T-helper 2 cell treated with Interferon-gamma antibody and Interleukin-4, amounts not matched to agents 100 ng/mL and 5 ng/mL, for 36 hours (primary cell): ENCODE measurements around the gene PLA2G2E. TPM values are rescaled to one million over a fixed set of nuclear protein-coding genes. Genes with fewer than 3 reads are reported as not detected.
"Not testable (repeated sequence)": the region's sequence is repeated elsewhere in the genome, so short reads cannot be mapped to it uniquely, and the experiment has no call there.

Source experiments
- intact Hi-C: fragments of 100-400 bp; cut with micrococcal nuclease; formaldehyde crosslinking; loops from one replicate; pipeline ENCODE4 v1.15.1; 2023
- total RNA-seq: library from RNA; stranded (reverse); gene quantifications from 2 replicates; pipeline ENCODE4 v1.2.3, GENCODE V29; 2022

PLA2G2E gene
- total RNA-seq, 1 donor from 2014 or later, result not detected

DNA sequence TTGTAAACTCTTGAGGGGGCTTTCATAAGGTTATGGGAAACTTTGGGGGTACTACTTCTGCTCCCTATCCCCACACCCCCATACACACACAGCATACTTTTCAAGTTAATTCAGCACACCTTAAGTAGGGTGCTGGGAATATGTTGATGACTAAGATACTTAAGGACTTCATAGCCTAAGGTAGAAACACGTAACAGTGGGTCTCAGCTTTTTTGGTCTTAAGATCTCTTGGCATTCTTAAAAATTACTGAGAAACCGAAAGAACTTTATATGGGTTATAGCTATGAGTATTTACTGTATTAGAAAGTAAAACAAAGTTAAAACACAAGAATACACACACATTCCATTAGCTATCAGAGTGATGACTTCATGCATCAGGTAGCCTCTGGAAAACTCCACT, 39.1 kb downstream of the PLA2G2E start:
- intact Hi-C loops, result no loop called here

GRCh38 chr1:19882111-19883071, 41.0 kb downstream of the PLA2G2E start, which contains the start of gene OTUD3:
Gene OTUD3, plus strand, starts transcription at chr1:19882395. Its CDS starts 119 bp downstream, at chr1:19882514.
- intact Hi-C loops, result loop anchor here (1.0 to 2.0 kb wide), 3 partner anchors 36 to 167 kb away; no protein-coding TSS in a partner anchor

DNA sequence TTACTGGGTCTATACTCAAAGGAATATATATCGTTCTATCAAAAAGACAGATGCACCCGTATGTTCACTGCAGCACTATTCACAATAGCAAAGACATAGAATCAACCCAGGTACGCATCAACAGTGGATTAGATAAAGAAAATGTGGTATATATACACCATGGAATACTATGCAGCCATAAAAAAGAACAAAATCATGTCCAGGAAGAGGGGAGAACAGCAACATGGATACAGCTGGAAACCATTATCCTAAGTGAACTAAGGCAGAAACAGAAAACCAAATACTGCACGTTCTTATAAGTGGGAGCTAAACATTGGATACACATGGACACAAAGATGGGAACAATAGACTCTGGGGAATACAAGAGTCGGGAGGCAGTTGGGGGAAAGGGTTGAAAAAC, 42.6 kb downstream of the PLA2G2E start:
- intact Hi-C loops, result not testable (repeated sequence)

DNA sequence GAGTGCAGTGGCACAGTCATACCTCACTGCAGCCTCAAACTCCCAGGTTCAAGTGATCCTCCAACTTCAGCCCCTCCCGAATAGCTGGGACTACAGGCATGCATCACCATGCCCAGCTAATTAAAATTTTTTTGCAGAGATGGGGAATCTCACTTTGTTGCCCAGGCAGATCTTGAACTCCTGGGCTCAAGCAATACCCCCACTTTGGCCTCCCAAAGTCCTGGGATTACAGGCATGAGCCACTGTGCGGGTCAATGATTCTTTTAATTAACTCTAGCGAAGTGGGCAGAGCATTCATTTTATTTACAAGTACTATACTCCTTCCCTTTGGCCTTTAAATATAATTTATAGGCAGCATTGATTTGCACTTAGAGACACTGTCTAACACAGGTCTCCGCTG, 43.8 kb downstream of the PLA2G2E start:
- intact Hi-C loops, result no loop called here

GRCh38 chr1:19879227-19879626, 44.2 kb downstream of the PLA2G2E start:
- intact Hi-C loops, result no loop called here

DNA sequence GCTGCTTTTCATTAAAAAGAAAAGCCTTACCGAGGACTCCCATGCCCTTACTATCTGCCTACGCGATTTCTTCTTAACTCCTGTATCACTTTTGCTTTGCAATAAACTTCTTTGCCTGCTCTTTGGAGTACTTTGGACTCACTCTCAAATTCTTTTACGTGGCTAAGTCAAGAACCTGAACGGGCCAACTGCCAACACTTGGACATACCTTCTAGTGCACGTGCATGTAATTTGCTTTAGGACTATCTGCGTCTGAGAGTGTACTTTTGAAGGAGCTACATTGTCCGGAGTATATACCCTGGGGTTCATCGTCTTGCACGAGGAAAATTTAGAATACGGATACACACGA, 44.8 kb downstream of the PLA2G2E start:
- intact Hi-C loops, result no loop called here

GRCh38 chr1:19877821-19878636, 45.4 kb downstream of the PLA2G2E start:
- intact Hi-C loops, result no loop called here

DNA sequence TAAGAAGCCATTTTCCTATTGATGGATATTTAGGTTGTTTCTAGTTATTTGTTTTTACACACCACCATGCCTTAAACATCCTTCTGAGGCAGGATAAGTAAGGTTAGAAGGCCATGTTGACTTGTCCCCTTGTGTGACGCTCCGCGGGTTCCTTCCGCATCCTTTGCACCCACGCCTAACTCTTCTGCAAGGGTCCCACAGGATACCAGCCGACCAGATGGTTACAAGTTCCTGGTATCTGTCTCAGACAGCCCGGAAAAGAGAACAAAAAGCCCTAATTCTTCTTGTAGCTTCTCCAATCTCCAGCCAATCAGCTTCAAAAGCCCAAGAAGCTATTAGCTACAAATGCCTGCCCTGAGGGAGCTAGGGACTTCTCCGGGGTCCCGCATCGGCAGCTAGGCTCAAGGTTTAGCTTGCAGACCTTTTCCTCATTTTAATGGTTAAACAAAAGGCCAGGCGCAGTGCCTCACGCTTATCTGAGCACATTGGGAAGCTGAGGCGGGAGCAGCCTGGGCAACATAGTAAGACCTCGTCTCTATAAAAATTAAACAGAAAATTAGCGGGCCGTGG, 46.2 kb downstream of the PLA2G2E start:
- intact Hi-C loops, result no loop called here

DNA sequence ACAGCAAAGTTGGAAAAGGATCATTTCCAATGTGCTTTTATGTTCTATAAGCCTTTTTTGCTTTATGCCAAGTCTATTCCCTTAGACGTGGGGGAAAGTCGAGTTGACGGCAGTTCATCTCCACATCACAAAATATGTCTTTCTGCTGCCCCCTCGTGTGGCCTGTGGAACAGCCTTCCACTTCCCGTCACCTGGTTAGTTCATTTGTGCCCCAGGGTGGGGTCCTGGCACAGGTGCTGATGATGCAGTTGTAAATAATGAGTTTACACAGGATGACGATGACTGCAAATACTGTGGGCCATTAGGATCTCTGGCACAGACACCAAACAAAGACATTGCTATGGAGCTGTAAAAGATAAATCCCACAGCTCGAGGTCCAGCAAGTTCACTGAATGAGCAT, 51.2 kb downstream of the PLA2G2E start:
- intact Hi-C loops, result no loop called here

Other genes with a start within 250 kb of the PLA2G2E start
- 13.6 and 14.7 TPM in 2 replicates for gene TMCO4, start 123.7 kb downstream of the PLA2G2E start, total RNA-seq
- not detected in 2 replicates for gene RNF186, start 108.3 kb downstream of the PLA2G2E start, total RNA-seq
- gene OTUD3, start 41.2 kb downstream of the PLA2G2E start, total RNA-seq, result 12.5 and 14.2 TPM in 2 replicates
- gene PLA2G2A, start 56.0 kb upstream of the PLA2G2E start, total RNA-seq, result not detected in 2 replicates
- gene PLA2G5, start 146.6 kb upstream of the PLA2G2E start, total RNA-seq, result not detected in 2 replicates
- not detected in 2 replicates for gene PLA2G2D, start 195.9 kb upstream of the PLA2G2E start, total RNA-seq
- gene PLA2G2F, start 215.7 kb upstream of the PLA2G2E start, total RNA-seq, result not detected in 2 replicates